GM21526 (cell line): ENCODE data around the gene IPO8.
A peak's percentile ranks its signal among the peaks of the same experiment; 100 is the strongest.

Source experiments
- ATAC-seq: cut with Tn5 transposase; IDR thresholded peaks from one replicate; pipeline ENCODE4 v1.9.1; 2021; ENCODE audit warnings: moderate library complexity; ENCODE audit not compliant: unreplicated experiment, low FRiP score

The IPO8 gene

GRCh38 chr12:30695199-30696102, at the start of gene IPO8:
Gene IPO8 (minus strand): TSS chr12:30695869. CDS start chr12:30695647, 222 bp downstream.
- ATAC-seq: peak; percentile 71

GRCh38 chr12:30744321-30744720, 48.7 kb upstream of the IPO8 start:
- ATAC-seq: no peak

- ATAC-seq: no peak
These were observed 44.6 kb upstream of the IPO8 start for GRCh38 chr12:30740274-30740673.

GRCh38 chr12:30739020-30739419, 43.4 kb upstream of the IPO8 start:
- ATAC-seq: no peak

GRCh38 chr12:30732954-30733637, 37.4 kb upstream of the IPO8 start:
- no peak for ATAC-seq

GRCh38 chr12:30730011-30730410, 34.3 kb upstream of the IPO8 start:
- no peak for ATAC-seq

- ATAC-seq: no peak
These were observed 33.9 kb upstream of the IPO8 start for GRCh38 chr12:30729547-30729946.

- ATAC-seq: no peak
These were observed 31.0 kb upstream of the IPO8 start for GRCh38 chr12:30726647-30727046.

GRCh38 chr12:30725739-30726138, 30.1 kb upstream of the IPO8 start:
- ATAC-seq: no peak

- ATAC-seq: no peak
These were observed 23.4 kb upstream of the IPO8 start for GRCh38 chr12:30719060-30719459.

- no peak for ATAC-seq
These were observed 12.1 kb upstream of the IPO8 start for GRCh38 chr12:30707613-30708342.

GRCh38 chr12:30706476-30706875, 10.8 kb upstream of the IPO8 start:
- no peak for ATAC-seq

GRCh38 chr12:30701056-30701455, 5.4 kb upstream of the IPO8 start:
- no peak for ATAC-seq

GRCh38 chr12:30700216-30700900, 4.7 kb upstream of the IPO8 start:
- ATAC-seq: no peak

- no peak for ATAC-seq
These were observed 2.7 kb upstream of the IPO8 start for GRCh38 chr12:30698346-30698745.

GRCh38 chr12:30696943-30697342, 1.3 kb upstream of the IPO8 start:
- ATAC-seq: no peak

GRCh38 chr12:30696486-30696885, 817 bp upstream of the IPO8 start:
- ATAC-seq: no peak

GRCh38 chr12:30696103-30696408, 387 bp upstream of the IPO8 start:
- ATAC-seq: peak; percentile 34

GRCh38 chr12:30694412-30695198, 1.1 kb downstream of the IPO8 start:
- peak; percentile 18 for ATAC-seq

- no peak for ATAC-seq
These were observed 3.2 kb downstream of the IPO8 start for GRCh38 chr12:30692470-30692869.
